Pons (tissue), 1 donor: ENCODE results near the gene MIGA1.
"Not testable (repeated sequence)": the region's sequence is repeated elsewhere in the genome, so short reads cannot be mapped to it uniquely, and the experiment has no call there.

ENCODE experiments used
- DNase-seq: peaks from one replicate; pipeline ENCODE4 v3.0.0-alpha.2; 2016; ENCODE audit warnings: low spot score

The MIGA1 gene, protein sequence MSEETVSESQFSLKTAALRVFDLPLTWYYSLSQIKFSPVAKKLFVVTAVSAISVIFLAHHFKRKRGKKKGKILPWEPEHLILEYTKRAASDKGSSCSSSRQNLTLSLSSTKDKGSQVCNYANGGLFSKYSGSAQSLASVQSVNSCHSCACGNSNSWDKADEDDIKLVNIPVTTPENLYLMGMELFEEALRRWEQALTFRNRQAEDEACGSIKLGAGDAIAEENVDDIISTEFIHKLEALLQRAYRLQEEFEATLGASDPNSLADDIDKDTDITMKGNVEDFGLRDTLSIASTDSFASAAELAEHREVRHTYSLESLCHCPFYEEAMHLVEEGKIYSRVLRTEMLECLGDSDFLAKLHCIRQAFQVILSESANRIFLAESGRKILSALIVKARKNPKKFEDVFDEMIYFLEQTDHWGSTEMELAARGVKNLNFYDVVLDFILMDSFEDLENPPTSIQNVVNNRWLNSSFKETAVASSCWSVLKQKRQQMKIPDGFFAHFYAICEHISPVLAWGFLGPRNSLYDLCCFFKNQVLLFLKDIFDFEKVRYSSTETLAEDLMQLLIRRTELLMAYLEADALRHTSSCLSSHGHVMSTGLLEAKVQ

DNA sequence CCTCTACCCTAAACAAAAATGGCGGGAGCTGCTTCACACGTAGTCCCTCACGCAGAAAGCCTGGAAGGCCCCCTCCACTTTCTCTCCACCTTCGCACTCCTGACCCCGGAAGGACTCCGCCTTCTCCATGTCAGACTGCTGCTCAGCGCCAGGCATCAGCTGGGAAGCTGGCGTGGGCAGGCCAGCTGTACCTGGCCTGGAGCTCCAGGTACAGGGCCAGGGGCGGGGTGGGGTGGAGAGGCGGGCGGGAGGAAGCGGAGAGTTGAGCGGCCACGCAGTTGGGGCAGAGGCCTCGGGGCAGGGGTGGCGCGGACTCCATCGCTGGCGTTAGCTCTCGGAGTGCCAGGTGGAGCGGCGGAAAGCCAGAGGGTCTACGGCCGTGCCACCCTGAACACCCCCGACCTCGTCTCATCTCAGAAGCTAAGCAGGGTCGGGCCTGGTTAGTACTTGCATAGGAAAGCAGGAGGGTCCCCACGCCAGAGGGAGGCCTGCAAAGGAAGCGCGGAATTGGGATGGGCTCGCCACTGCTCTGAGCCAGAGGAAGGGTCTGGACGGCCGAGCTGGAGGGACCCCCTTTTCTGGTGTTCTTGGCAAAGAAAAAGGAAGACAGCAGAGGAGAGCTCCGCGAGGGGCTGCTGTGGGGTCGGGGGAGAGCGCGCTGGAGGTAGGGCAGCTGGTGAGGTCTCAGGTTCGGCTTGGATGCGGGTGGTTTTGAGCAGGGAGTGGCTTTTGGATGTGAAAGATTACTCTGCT, at the start of gene MIGA1:
TSS of gene MIGA1 (plus strand) at position 121 of the 753 bp plus-strand sequence. CDS start 3,604 bp downstream, outside the sequence.
- DNase-seq = peak; percentile 97

- no peak for DNase-seq
Measured at GRCh38 chr1:77732090-77732489, 47.4 kb upstream of the MIGA1 start.

DNA sequence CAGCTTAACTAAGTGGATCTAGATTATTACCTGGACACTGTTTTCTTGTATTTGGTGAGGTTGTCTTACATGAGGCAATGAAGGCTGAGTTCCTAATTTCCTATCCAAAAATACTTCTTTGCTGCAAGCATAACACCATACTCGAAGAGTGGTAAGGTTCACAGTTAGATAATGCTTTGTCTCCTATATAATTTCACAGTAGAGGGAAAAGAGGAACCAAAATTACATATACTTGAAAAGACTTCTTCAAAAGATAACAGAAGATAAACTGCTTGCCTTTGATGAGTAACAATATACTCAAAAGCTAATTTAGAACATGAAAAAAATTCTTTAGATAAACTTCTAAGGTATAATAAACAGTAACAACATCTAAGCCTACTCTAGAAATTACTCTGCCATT, 40.2 kb upstream of the MIGA1 start:
- no peak for DNase-seq

GRCh38 chr1:77741316-77741715, 38.1 kb upstream of the MIGA1 start:
- DNase-seq = no peak

DNA sequence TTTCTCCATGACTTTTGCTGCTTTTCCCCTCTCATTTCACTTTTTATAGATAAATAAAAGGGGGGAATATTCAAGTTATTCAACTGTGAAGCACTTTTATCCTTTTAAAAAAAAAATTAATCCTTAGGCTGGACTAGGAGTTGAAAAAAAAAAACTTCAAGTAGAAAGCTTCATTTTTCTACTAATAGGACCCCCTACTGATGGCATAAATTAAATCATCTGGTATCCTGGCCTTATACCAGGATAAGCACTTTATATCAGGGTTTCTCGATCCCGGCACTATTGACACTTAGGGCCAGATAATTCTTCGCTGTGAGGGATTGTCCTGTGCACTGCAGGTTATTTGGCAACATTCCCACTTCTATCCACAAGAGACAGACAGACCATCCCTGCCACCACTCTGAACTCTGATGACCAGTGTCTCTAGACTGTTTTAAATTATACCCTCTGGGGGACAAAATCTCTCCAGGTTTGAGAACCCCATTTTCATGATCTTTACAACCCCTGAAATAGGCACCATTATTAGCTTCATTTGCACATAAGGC, 37.4 kb upstream of the MIGA1 start:
- no peak for DNase-seq

DNA sequence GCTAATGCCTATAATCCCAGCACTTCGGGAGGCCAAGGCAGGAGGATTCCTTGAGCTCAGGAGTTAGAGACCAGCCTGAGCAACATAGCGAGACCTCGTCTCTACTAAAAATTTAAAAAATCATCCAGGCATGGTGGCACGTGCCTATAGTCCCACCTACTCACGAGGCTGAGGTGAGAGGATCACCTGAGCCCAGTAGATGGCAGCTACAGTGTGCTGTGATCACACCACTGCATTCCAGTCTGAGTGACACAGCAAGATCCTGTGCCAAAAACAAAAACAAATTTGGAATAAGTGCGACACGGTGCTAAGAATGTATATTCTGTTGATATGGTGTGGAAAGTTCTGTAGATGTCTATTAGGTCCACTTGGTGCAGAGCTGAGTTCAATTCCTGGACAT, 34.9 kb upstream of the MIGA1 start:
- DNase-seq = no peak

DNA sequence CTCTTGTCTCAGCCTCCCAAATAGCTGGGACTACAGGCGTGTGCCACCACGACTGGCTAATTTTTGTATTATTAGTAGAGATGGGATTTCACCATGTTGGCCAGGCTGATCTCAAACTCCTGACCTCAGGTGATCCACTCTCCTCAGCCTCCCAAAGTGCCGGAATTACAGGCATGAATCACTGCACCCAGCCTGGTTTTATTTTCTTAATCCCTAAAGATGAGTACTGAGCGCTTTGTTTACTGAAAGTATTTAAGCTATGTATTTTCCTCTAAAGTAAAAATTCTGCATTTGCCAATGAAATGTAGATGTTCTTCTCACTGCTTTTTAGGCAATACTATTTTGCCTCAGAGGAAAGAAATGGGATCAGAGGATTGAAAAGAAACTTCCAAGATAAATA, 30.0 kb upstream of the MIGA1 start:
- DNase-seq = not testable (repeated sequence)

DNA sequence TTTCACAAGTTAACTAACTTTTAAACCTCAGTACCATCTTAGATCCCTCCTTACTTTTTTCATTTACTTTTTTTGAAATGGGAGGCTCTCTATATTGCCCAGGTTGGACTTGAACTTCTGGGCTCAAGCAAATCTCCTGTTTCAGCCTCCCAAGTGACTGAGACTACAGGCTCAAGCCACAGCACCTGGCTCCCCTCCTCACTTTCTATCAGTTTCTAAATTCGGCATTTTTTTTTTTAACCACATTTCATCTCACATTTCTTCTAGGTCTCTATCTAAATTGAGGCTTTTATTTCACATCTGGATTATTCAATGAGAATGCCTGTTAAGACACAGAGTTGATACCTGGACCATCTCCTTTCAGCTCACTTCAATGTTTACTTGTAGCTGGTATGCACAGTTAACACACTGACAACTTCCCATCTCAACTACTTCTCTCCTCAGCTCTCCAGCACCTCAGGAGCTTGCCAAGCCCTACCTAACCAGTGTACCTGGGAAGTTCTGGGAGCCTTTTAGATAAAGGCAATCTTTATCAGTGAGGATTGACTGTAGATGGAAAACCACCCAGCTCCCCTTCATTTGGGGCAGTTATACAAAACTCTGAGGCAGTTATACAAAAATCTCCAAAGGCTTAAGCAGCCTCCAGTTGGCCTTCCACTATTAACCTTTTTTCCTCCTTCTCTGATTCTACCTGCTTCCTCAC, 23.2 kb upstream of the MIGA1 start:
- no peak for DNase-seq

DNA sequence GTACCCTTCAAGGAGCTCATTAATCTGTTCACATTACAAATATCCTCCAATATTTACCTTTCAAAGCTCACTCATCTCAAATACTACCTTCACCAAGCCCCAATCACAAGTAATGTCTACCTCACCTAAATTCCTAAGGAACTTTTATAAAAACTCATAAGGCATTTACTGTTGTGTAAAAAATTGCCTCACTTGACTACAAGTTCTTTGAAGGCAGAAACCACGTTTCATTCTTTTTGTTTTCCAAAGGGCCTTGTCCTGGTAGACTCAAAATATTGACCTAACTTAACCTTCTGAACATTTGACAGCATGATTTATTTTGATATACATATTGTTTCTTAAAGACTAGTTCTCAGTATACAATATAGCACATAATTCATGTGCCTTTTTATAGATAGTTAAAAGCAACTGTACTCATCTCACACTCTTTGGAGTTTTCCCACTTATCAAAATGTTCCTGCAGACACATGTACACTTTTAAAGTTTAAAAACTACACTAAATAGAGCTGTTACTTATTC, 22.3 kb upstream of the MIGA1 start:
- no peak for DNase-seq

DNA sequence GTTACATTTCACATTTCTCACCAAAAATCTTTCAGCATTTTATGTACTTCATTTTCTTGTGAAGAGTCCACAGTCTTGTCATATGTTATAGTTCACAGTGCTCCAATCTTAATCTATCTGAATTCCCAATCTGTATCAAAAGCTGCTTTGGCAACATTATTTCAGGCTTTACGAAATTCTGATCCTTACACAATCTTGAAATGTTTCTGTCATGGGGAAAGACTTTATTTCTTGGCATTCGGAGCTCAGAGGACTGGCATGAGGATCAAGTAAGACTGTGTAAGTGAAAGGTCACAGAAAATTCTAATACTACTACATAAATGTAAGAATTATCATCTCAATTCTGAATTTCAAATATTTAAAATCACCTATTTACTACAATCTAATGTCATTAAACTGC, 21.8 kb upstream of the MIGA1 start:
- DNase-seq = no peak

DNA sequence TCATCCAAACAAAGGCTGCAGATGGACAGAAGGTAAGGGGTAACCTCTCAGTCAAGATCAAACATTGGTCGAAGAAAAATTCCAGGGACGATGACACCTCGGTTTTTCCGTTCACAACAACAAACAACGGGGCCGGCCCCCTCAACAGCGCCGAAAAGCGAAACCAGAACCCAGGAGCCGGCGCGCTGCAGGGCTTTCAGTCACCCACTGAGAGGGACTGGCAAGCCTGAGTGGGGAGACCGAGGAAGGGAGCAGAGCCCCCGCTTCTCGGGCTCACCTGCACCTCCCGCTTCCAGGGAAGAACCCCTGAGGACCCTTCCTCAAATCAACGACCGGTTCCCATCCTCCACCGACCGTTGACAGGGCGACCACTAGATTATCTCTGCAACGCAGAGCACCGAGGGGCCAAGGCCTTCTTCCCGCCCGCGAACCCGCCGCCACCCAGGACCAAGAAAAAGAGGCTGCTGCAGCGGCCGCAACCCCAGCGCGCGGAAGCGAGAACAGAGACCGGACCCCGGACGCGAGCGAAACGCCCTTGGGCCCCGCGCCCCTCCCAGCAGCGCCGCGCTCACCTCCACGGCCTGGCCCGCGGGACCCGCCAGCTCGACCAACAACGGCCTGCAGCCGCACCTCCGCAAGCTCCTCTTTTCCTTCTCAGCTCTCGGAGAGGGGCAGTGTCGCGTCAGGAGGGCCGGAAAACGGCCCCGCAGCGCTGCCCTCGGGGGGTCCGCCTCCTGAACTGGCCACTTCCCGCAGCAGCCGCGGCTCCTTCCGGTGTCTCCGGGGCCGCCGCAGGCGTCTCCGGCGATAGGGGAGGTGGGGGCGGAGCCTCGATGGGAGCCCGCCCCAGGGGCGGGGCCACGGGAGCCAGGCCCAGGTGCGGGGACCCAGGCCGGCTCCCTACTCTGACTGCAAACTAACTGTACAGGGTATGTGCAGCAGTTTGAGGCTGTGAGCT, 20.1 kb upstream of the MIGA1 start, which contains the start of gene USP33:
TSS of gene USP33 (minus strand) at position 782 of the 958 bp plus-strand sequence. CDS start 18,155 bp downstream, outside the sequence.
- peak; percentile 88 for DNase-seq

DNA sequence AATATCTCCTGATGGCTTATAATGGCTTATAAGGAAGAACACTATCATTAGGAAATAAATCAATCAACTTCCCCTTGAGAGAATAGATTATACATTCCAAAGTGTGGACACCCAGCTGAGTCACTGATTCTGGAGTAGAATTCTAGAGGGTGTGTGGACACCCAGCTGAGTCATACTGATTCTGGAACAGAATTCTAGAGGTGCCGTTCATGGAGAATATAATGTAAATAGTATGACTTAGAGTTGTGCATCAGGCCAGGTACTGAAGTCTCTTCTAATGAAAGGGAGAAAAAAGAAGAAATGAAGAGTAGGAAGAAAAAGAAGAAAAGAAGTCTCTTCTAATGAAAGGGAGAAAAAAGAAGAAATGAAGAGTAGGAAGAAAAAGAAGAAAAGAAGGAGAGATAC, 17.4 kb upstream of the MIGA1 start:
- no peak for DNase-seq

DNA sequence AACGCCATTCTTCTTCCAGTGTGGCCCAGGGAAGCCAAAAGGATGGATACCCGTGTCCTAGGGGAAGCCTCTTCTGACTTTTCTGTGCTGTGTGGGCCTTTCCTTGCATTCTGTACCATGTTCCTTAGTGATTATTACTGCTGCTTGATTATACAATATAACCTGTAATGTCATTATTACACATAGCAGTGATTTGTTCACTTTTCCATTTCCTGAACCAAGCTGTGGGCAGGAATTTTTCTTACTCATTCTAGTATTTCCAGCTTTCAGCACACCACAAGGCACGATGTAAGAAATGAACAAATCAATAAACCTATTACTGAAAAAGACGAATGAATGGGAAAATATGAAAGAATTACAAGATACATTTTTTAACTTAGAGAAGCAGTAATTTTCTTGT, 11.4 kb upstream of the MIGA1 start:
- no peak for DNase-seq

GRCh38 chr1:77776007-77776700, 3.3 kb upstream of the MIGA1 start:
- DNase-seq = no peak

GRCh38 chr1:77781683-77782082, 2.2 kb downstream of the MIGA1 start:
- no peak for DNase-seq

DNA sequence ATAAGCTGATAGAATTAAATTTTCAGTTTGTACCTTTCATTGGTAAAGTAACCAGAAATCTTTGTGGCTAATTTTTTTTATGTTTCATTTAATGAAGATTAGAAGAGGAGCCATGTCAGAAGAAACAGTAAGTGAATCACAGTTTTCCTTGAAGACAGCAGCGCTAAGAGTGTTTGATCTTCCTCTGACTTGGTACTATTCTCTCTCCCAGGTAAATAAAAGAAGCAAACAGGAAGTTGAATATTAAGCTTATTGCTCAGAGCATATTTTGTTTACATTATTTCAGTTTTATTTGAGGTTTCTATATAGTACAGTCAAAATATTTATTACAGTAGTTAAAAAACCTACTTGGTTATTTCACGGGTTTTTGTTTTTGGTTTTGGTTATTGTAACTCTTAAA, 3.7 kb downstream of the MIGA1 start:
- DNase-seq = no peak

DNA sequence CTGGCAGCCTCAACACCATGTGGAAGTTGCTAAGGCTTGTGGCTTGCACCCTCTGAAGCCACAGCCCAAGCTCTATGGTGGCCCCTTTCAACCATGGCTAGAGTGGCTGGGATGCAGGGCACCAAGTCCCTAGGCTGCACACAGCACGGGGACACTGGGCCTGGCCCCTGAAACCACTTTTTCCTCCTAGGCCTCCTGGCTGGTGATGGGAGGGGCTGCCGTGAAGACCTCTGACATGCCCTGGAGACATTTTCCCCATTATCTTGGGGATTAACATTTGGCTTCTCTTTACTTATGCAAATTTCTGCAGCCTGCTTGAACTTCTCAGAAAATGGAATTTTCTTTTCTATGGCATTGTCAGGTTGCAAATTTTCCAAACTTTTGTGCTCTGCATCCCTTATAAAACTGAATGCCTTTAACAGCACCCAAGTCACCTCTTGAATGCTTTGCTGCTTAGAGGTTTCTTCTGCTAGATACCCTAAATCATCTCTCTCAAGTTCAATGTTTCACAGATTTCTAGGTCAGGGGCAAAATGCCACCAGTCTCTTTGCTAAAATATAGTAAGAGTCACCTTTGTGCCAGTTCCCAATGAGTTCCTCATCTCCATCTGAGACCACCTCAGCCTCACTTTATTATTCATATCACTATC, 6.8 kb downstream of the MIGA1 start:
- not testable (repeated sequence) for DNase-seq

DNA sequence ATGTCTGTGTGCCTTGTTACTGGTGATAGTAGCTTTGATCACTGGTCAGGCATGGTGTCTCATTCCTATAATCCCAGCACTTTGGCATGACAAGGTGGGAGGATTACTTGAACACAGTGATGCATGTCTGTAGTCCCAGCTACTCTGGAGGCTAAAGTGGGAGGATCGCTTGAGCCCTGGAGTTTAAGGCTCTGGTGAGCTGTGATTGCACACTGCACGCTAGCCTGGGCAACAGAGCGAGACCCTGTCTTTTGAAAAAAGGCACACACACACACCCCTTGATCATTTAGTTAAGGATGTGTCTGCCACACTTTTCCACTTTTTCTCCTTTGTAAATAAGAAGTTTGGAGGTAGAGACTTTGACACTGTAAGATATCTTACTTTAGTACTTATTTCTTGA, 15.1 kb downstream of the MIGA1 start:
- no peak for DNase-seq

DNA sequence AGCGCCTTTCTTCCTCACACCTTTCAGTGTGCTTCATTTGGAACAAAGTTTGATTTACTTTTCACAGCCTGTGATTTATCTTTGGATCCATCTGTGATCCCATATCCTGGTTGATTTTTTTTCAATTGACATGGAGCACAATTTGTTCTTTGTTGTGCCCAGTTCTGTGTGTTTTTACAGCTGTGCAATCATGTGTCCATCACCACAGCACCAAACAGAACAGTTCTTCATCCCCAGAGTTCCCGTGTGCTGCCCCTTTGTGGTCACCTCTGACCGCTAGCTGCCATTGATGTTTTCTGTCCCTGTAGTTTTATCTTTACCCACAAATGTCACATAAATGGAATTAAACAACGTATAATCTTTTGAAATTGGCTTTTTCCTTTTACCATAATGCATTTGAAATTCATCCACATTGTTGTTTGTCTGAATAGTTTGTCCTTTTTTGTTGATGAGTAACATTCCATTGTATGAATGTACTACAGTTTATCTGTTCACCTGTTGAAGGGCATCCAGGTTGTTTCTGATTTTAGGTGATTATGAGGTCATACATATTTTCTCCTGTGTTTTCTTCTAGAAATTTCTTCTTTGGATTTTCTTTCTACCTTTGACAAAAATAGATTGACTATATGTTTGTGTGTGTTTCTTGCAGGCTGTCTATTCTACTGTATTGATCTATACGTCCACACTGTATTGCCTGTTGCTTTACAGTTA, 17.4 kb downstream of the MIGA1 start:
- peak; percentile 95 for DNase-seq
